ENCODE measurements around the gene ANKS1A.

GRCh38 chr6:35081426-35081851 is 192.4 kb downstream of the ANKS1A start:
- no peak for TF ChIP-seq EZH2 (IDR thresholded peaks at IDR 0.05; ENCODE audit: insufficient read depth, poor library complexity, severe bottlenecking)
- TF ChIP-seq EZH2phosphoT487 (IDR thresholded peaks at IDR 0.05; ENCODE audit: insufficient read depth, low read depth), result no peak
